ENCODE measurements around the gene FOXJ3.

DNA sequence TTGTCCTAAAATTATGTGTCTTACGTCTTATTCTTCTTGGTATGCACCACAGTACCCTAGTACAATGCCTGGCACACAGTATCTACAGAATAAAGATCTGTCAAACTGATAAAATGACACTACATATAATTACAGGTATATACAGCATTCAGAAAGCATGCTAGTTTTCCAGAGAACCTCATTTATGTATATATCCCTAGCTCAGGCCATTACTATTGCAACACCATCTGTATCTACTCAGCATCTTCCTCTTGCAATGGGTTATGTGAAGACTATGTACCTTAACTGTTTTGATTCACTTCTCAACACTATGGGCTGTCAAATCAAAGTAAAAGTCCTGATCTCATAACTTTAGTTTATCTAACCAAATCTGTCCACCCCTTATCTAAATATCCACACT lies 112.0 kb downstream of the FOXJ3 start:
- TF ChIP-seq, protein P1, sequence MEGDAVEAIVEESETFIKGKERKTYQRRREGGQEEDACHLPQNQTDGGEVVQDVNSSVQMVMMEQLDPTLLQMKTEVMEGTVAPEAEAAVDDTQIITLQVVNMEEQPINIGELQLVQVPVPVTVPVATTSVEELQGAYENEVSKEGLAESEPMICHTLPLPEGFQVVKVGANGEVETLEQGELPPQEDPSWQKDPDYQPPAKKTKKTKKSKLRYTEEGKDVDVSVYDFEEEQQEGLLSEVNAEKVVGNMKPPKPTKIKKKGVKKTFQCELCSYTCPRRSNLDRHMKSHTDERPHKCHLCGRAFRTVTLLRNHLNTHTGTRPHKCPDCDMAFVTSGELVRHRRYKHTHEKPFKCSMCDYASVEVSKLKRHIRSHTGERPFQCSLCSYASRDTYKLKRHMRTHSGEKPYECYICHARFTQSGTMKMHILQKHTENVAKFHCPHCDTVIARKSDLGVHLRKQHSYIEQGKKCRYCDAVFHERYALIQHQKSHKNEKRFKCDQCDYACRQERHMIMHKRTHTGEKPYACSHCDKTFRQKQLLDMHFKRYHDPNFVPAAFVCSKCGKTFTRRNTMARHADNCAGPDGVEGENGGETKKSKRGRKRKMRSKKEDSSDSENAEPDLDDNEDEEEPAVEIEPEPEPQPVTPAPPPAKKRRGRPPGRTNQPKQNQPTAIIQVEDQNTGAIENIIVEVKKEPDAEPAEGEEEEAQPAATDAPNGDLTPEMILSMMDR (IDR thresholded peaks at IDR 0.05; ENCODE audit: low read depth, low read length, missing input control): no peak
- TF ChIP-seq RAD21 (IDR thresholded peaks at IDR 0.05) (no peak), GABPA (IDR thresholded peaks at IDR 0.05 in 1 of 2, conservative IDR thresholded peaks at IDR 0.05 in 1 of 2) (no peak), NR2F2 (IDR thresholded peaks at IDR 0.05) (no peak), JUND (IDR thresholded peaks at IDR 0.05) (no peak), SP1 (IDR thresholded peaks at IDR 0.05) (no peak), YY1 (IDR thresholded peaks at IDR 0.05) (no peak), REST (IDR thresholded peaks at IDR 0.05) (no peak), TAF1 (conservative IDR thresholded peaks at IDR 0.05) (no peak), MAX (IDR thresholded peaks at IDR 0.05) (no peak)
- TF ChIP-seq, protein P2, sequence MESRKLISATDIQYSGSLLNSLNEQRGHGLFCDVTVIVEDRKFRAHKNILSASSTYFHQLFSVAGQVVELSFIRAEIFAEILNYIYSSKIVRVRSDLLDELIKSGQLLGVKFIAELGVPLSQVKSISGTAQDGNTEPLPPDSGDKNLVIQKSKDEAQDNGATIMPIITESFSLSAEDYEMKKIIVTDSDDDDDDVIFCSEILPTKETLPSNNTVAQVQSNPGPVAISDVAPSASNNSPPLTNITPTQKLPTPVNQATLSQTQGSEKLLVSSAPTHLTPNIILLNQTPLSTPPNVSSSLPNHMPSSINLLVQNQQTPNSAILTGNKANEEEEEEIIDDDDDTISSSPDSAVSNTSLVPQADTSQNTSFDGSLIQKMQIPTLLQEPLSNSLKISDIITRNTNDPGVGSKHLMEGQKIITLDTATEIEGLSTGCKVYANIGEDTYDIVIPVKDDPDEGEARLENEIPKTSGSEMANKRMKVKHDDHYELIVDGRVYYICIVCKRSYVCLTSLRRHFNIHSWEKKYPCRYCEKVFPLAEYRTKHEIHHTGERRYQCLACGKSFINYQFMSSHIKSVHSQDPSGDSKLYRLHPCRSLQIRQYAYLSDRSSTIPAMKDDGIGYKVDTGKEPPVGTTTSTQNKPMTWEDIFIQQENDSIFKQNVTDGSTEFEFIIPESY (IDR thresholded peaks at IDR 0.05): no peak
